Measurements from ENCODE around the gene TSSK2.
"Not testable (repeated sequence)": the region's sequence is repeated elsewhere in the genome, so short reads cannot be mapped to it uniquely, and the experiment has no call there.

TSSK2 gene

DNA sequence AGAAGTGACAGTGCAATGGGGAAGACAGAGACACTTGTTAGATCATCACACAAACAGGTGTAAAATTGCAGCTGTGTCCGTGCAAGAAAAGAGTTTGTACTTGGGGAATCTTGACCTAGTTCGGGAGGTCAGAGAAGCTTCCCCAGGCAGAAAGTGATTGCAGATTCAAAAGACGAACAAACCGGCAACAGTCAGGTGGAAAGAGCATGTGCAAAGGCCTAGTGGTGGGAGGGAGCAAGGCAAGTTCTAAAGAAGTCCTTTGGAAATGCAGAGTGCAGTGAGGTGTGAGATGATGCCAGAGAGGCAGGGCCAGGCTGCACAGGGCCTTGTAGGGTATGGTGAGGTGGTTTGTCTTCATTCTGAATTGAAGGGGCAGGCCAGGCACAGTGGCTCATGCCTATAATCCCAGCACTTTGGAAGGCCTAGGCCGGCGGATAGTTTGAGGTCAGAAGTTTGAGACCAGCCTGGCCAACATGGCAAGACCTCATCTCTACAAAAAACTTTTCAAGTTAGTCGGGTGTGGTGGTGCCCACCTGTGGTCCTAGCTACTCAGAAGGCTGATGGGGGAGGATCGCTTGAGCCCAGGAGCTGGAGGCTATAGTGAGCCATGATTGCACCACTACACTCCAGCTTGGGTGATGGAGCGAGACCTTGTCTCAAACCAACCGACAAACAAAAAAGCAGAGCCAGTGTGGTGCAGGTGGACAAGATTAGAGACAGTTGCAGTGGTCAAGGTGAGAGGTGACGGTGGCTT lies 15.3 kb downstream of the TSSK2 start:
- DNase-seq, result no peak

GRCh38 chr22:19147195-19147780 lies 16.2 kb downstream of the TSSK2 start:
- DNase-seq, result no peak

DNA sequence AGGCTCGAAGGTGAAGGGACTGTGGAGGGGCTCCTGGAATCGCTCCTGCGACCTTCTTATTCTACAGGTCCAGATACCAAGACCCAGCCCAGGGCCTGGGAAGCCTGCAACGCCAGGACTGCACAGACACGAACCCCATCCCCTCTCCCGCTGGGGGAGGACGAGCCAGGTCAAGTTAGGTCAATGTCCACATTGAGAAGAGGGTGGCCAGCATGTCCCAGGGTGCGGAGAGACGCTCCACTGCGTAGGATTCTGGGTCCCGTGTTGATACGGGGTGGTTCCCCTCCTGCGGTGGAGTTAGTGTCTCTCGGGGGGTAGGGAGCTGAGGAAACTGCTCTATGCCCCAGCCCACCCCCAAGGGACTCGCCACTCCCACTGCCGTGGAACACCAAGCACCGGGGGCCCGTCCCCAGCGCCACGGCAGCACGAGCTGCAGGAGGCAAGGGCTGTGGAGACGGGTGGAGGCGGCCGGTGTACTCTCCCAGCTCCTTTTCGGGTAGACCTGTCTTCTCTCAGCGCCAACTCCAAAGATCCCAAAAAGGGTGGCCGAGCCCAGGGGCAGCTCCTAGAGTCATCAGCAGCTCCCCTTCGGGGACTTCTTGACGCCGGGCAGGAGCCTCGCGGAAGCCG lies 17.4 kb downstream of the TSSK2 start:
- DNase-seq, result no peak

DNA sequence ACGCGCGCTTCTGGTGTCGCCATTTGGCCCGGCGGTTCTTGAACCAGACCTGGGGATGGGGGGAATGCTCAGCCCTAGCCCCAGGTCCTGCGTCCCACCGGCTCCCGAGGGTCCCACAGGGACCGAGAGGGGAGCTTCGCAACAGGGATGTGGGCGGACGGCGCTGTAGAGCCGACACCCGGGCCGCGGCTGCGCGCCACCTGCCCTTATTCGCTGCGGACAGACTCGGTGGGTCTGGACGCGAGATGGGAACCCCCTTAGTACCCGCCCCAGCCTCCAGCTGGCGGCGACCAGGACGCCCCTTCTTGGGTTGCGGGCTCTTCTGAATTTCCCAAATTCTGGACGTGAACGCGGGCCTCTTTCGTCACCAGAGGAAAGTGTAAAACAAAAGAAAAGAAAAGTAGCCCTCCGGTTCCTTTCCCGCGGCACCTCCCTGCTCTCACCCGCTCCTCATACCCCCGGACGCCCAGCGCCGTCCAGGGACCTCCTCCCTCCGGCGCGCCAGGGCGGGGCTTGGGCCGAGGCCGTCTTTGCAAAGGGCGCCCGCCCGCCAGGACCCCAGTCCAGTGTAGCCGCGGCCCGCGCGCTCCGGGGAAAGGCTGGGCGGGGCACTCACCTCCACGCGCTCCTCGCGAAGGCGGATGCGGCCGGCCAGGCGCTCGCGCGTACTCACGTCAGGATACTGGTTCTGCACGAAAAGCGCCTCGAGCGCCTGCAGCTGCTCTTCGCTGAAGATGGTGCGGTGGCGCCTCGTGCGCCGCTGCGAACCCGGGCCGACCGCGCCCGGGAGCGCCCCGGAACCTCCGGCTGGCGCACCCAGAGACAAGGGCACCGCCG lies 18.2 kb downstream of the TSSK2 start:
- peak; percentile 22 for DNase-seq

DNA sequence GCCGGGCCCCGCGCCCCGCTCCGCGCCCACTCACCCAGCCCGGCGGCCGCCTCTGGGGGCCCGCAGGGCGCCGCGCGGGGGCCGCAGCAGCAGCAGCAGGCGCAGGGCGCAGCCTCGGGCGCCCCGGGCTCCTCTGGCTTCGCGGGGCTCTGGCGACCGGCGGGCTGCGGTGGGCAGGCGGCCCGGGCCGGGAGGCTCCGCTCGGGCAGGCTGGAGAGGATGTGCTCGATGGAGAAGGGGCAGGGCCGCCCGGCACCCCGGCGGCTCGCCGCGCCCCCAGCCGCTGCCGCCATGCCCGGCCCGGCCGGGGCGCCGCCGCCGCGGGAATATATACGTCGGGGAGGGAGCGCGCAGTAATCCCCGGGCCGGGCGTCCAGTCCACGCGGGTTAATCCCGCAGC lies 18.9 kb downstream of the TSSK2 start, which contains the start of gene GSC2:
Gene GSC2, minus strand, starts transcription at position 302 of the 400 bp plus-strand sequence. Its CDS starts 9 bp downstream, at position 293.
- no peak for DNase-seq

- DNase-seq, result no peak
These were observed 19.6 kb downstream of the TSSK2 start for GRCh38 chr22:19150482-19151328.

DNA sequence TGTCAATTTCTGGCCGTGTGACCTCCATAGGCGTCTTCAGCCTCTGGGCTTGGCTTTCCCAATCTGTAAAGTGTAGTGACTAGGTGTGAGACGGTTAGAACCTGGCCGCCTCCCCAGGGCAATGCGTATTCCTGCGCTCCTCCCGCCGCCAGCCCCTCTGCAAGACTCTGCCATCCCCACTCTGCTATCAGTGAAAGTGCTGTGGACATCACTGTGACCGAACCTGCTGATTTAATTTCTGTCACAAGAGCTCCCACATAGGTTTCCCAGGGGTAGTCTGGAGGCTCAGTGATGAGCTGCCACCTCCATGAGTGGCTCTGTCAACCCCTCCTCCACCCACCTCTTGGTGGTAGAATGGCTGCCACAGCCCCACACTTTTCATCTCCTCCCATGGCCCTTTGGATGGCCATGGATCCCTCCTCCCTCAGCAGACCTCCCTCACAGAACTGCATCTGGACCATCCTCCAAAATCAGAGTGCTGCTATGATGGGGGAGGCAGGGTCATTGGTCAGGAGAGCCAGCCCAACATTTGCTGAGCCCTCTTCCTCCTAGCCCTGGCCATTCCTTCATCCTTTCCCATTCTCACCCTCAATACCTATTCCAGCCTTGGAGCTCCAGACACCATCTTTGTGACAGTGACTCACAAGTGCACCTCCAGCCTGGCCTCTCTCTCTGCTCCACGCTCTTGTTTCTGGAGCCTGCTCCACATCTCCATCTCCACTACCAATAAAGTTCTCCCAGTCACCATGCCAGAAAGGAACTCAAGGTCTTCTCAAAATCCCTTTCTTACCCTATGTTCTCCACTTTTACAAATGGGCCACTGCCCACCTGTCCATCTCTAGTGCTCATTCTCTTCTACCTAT lies 20.5 kb downstream of the TSSK2 start:
- DNase-seq, result no peak

- no peak for DNase-seq
These were observed 22.1 kb downstream of the TSSK2 start for GRCh38 chr22:19152942-19153883.

DNA sequence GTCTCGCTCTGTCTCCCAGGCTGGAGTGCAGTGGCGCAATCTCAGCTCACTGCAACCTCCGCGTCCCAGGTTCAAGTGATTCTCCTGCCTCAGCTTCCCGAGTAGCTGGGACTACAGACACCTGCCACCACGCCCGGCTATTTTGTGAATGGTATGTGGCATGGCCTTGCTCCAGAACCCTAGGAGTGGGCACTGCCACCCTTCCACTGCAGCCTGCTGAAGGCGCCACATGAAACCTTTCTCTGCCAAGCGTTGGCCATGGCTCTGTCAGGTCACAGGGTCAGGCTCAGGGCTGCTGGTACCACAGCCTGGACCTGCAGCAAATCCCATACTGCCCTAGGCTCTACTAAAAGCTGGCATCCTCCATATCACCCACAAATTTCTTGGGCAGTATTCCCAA lies 25.0 kb downstream of the TSSK2 start:
- DNase-seq, result not testable (repeated sequence)

GRCh38 chr22:19158649-19159048 lies 27.5 kb downstream of the TSSK2 start:
- DNase-seq, result not testable (repeated sequence)

- no peak for DNase-seq
These were observed 33.3 kb downstream of the TSSK2 start for GRCh38 chr22:19164425-19164824.

- DNase-seq, result no peak
These were observed 35.3 kb downstream of the TSSK2 start for GRCh38 chr22:19166421-19166820.

DNA sequence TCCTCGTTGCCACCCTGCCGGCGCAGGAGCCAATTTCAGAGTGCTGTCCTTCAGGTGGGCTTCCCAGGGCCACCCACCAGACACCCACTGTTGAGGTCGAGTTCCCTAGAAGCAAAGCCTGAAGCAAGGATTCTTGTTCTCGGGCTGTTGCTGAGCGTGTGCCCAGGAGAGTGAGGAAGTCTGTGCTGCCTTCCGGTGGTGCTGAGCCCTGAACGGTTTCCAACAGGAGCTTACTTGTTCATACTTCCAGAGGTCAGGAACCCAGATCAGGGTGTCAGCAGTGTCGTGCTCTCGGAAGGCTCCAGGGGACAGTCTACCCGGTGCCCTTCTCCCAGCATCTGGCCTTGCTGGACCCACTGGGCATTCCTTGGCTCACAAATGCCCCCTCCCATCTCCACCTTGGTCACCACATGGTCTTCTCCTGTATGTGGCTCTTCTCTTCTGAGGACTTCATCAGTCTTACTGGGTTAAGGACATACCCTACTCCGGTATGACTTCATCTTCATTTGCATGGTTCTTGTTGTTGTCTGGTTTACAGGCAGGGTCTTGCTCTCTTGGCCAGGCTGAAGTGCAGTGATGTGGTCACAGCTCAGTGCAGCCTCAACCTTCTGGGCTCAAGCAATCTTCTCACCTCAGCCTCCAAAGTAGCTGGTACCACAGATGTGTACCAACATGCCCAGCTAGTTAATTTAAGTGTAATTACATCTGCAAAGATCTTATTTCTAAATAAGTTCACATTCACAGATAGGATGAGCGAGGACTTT lies 36.2 kb downstream of the TSSK2 start:
- DNase-seq, result no peak

GRCh38 chr22:19168088-19168890 lies 37.2 kb downstream of the TSSK2 start:
- no peak for DNase-seq

GRCh38 chr22:19169002-19169946 lies 38.2 kb downstream of the TSSK2 start:
- DNase-seq, result no peak

GRCh38 chr22:19169947-19170318 lies 38.8 kb downstream of the TSSK2 start:
- no peak for DNase-seq
